Measurements from ENCODE around the gene PRG3. TPM values are rescaled to one million over a fixed set of nuclear protein-coding genes. Genes with fewer than 3 reads are reported as not detected.

PRG3 gene
- total RNA-seq, 1 donor from 2014 or later: not detected

DNA sequence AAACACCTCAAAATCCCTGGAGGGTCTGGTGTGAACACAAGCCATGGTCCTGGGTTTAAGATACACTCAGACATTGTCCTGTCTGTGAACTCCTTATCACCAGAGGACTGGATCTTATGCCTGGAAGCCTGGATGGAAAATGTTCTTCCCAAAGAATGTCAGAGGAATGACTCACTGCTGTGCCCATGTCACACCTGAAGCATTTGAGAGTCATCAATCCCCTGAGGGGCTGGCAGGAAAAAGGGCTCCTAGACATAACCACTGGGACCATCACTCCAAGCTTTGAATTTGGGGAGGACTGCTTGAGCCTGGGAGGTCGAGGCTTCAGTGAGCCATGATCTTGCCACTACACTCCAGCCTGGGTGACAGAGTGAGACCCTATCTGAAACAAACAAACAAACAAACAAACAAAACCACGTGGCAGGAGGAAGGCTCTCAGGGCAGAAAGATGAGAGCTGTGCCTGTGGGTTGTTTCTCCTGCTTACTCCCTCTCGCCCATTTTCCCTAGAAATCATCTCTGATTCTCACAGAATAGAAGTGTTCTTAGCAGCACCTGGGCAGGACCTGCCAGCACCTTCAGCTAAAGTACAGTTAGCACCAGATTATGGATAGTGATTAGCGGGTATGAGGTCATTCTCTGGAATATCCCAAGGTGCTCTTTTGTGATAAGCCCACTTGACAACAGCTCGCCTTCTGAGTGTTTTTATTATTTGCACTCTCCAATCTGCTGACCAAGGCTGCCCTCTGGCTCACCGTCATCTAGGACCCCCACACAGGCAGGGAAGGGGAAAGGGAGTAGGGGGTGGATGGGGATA is 21.4 kb upstream of the PRG3 start:
- TF ChIP-seq, protein P1, sequence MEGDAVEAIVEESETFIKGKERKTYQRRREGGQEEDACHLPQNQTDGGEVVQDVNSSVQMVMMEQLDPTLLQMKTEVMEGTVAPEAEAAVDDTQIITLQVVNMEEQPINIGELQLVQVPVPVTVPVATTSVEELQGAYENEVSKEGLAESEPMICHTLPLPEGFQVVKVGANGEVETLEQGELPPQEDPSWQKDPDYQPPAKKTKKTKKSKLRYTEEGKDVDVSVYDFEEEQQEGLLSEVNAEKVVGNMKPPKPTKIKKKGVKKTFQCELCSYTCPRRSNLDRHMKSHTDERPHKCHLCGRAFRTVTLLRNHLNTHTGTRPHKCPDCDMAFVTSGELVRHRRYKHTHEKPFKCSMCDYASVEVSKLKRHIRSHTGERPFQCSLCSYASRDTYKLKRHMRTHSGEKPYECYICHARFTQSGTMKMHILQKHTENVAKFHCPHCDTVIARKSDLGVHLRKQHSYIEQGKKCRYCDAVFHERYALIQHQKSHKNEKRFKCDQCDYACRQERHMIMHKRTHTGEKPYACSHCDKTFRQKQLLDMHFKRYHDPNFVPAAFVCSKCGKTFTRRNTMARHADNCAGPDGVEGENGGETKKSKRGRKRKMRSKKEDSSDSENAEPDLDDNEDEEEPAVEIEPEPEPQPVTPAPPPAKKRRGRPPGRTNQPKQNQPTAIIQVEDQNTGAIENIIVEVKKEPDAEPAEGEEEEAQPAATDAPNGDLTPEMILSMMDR (IDR thresholded peaks at IDR 0.05): no peak
- Histone ChIP-seq H3K4me1 (peaks cover 0 to 3% of the 10 kb centered on the region in 2 donors), H3K27ac (no peak overlapping the region), H3K27me3 (no peaks in the 10 kb centered on the region), H3K4me3 (no peak overlapping the region), H3K9me3 (no peaks in the 10 kb centered on the region), H3K36me3 (peaks cover 4 to 12% of the 10 kb centered on the region in 2 donors)
- DNase-seq (ENCODE audit: low spot score in 2 of 2): no peak
- intact Hi-C loops (cut with DNase I): no loop called here

DNA sequence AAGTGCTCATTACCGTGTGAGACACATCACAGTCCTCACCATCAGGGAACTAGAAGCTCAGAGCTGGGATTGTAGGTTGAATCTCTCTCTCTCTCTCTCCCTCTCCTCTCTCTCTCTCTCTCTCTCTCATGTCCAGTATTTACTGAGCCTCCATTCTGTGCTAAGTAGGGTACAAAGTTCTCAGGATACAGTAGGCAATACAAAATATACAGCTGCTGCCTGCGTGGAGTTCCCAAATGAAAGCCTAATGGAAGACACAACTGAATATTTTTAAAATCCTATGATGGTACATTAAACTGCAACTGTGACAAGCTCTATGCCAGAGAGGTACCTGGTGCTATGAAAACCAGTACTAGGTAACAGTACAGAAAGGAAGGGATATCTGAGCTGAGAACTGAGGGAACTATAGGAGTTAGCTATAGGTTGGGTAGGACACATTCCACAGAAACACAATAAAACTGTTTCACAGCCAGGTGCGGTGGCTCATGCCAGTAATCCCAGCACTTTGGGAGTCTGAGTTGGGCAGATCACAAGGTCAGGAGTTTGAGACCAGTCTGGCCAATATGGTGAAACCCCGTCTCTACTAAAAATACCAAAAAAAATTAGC is 19.1 kb upstream of the PRG3 start:
- H3K4me3 ChIP-seq: no peak overlapping the region
- intact Hi-C loops (cut with DNase I): no loop called here
- H3K27me3 ChIP-seq: no peaks in the 10 kb centered on the region
- no peaks in the 10 kb centered on the region for H3K36me3 ChIP-seq
- H3K9me3 ChIP-seq: no peaks in the 10 kb centered on the region
- no peak overlapping the region for H3K27ac ChIP-seq
- no peaks in the 10 kb centered on the region for H3K4me1 ChIP-seq
- TF ChIP-seq, protein P1 (IDR thresholded peaks at IDR 0.05): no peak
- DNase-seq (ENCODE audit: low spot score in 2 of 2): no peak

DNA sequence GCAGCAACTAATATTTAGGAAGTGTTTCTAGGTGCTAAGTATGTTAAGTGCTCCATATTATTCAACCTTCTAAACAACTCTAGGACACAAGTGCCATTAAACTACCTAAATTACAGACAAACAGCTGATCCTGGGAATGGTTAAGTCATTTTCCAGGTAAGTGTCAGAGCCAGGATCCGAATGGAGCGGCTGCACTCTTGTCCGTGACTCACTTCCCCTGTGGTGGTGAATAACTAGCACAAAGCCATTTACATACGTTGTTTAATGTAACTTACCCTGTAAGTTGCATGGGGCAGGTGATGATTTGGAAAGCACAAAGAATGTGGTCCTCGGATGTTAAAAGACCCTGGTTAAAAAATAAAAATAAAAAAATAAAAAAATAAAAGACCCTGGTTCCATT is 18.3 kb upstream of the PRG3 start:
- TF ChIP-seq, protein P1 (IDR thresholded peaks at IDR 0.05): no peak
- no peaks in the 10 kb centered on the region for H3K9me3 ChIP-seq
- intact Hi-C loops (cut with DNase I): no loop called here
- H3K4me3 ChIP-seq: no peak overlapping the region
- H3K27ac ChIP-seq: no peak overlapping the region
- no peak for DNase-seq (ENCODE audit: low spot score in 2 of 2)
- no peaks in the 10 kb centered on the region for H3K36me3 ChIP-seq
- H3K27me3 ChIP-seq: no peaks in the 10 kb centered on the region
- no peaks in the 10 kb centered on the region for H3K4me1 ChIP-seq

DNA sequence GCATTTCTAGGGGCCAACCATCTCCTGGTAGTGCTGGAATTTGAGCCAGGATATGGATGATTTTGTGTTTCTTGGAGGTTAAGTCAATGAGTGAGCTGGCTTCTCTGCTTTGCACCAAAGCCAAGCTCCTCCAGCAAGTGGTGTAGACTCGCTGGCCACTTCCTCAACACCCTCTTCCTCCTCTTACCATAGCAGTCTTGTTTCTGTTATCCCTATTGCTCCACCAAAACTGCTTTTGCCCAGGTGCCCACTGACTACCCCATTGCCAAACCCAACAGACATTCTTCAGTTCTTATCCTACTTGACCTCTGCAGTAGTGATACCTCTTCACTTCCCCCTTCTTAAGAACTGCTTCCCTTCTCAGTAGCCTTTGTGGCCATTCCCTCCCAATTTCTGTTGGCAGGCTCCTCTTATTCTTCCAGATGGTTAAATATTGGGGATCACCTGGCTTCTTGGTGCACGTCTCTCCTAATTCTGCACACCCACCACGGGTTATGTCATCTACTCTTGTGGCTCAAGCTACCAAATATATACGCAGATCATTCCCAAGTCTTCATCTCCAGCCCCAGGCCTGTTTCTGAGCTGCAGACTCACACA is 16.5 kb upstream of the PRG3 start:
- no peak overlapping the region for H3K4me3 ChIP-seq
- no peaks in the 10 kb centered on the region for H3K9me3 ChIP-seq
- H3K4me1 ChIP-seq: no peaks in the 10 kb centered on the region
- H3K36me3 ChIP-seq: no peaks in the 10 kb centered on the region
- TF ChIP-seq, protein P1 (IDR thresholded peaks at IDR 0.05): no peak
- intact Hi-C loops (cut with DNase I): no loop called here
- H3K27me3 ChIP-seq: no peaks in the 10 kb centered on the region
- no peak overlapping the region for H3K27ac ChIP-seq
- no peak for DNase-seq (ENCODE audit: low spot score in 2 of 2)

DNA sequence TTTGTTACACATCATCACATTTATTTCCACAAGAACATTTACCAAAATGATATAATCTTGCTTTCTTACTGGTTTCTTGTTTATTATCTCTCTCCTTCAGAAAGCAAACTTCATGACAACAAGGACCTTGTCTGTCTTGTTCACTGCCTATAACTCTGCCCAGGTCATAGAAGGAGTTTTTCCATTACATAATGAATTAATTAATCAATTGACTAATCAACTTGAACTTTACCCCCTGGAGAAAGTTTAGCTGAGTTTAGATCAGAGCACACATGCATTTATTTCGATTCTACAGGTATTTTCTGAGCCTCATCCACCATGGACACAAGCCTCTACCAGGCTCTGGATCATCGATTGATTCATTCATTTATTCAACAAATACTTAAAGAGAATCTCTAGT is 15.8 kb upstream of the PRG3 start:
- no peaks in the 10 kb centered on the region for H3K36me3 ChIP-seq
- no peak overlapping the region for H3K27ac ChIP-seq
- H3K9me3 ChIP-seq: no peaks in the 10 kb centered on the region
- no peaks in the 10 kb centered on the region for H3K4me1 ChIP-seq
- DNase-seq (ENCODE audit: low spot score in 2 of 2): no peak
- intact Hi-C loops (cut with DNase I): no loop called here
- TF ChIP-seq, protein P1 (IDR thresholded peaks at IDR 0.05): no peak
- no peak overlapping the region for H3K4me3 ChIP-seq
- no peaks in the 10 kb centered on the region for H3K27me3 ChIP-seq
